ENCODE measurements around the gene DMRTB1. TPM values are rescaled to one million over a fixed set of nuclear protein-coding genes. Genes with fewer than 3 reads are reported as not detected.

DMRTB1 gene
- total RNA-seq, 2 experiments from 2014 or later = not detected

GRCh38 chr1:53446051-53446450 is 13.1 kb upstream of the DMRTB1 start:
- no peak for ATAC-seq (ENCODE audit: low read depth)
- no peak overlapping the region for H3K27ac Mint-ChIP-seq
- no peak for DNase-seq
- no peak overlapping the region for H3K4me3 Mint-ChIP-seq
- H3K27me3 Mint-ChIP-seq = peaks cover 30% of the 10 kb centered on the region
- H3K36me3 Mint-ChIP-seq = no peaks in the 10 kb centered on the region
- POLR2A ChIA-PET = no interaction called here
- H3K9me3 Mint-ChIP-seq = no peaks in the 10 kb centered on the region
- no peaks in the 10 kb centered on the region for H3K4me1 Mint-ChIP-seq

- Mint-ChIP-seq H3K36me3 (no peaks in the 10 kb centered on the region), H3K4me1 (no peaks in the 10 kb centered on the region), H3K27ac (no peak overlapping the region), H3K27me3 (peaks cover 30% of the 10 kb centered on the region), H3K9me3 (no peaks in the 10 kb centered on the region), H3K4me3 (no peak overlapping the region)
- POLR2A ChIA-PET = no interaction called here
- DNase-seq (no peak), ATAC-seq (ENCODE audit: low read depth) (no peak)
Measured at GRCh38 chr1:53447413-53447812, 11.8 kb upstream of the DMRTB1 start.

- ATAC-seq (ENCODE audit: low read depth) = no peak
- H3K36me3 Mint-ChIP-seq = no peaks in the 10 kb centered on the region
- H3K4me1 Mint-ChIP-seq = no peaks in the 10 kb centered on the region
- POLR2A ChIA-PET = no interaction called here
- no peak overlapping the region for H3K4me3 Mint-ChIP-seq
- DNase-seq = no peak
- peaks cover 34% of the 10 kb centered on the region for H3K27me3 Mint-ChIP-seq
- H3K27ac Mint-ChIP-seq = no peak overlapping the region
- H3K9me3 Mint-ChIP-seq = no peaks in the 10 kb centered on the region
Measured at GRCh38 chr1:53448241-53448841, 10.9 kb upstream of the DMRTB1 start.

GRCh38 chr1:53449021-53449420 is 10.2 kb upstream of the DMRTB1 start:
- ATAC-seq (ENCODE audit: low read depth) (no peak), DNase-seq (no peak)
- H3K9me3 Mint-ChIP-seq = no peaks in the 10 kb centered on the region
- no peaks in the 10 kb centered on the region for H3K4me1 Mint-ChIP-seq
- no peaks in the 10 kb centered on the region for H3K36me3 Mint-ChIP-seq
- no peak overlapping the region for H3K4me3 Mint-ChIP-seq
- POLR2A ChIA-PET = no interaction called here
- peaks cover 38% of the 10 kb centered on the region for H3K27me3 Mint-ChIP-seq
- H3K27ac Mint-ChIP-seq = no peak overlapping the region

GRCh38 chr1:53449693-53450092 is 9.5 kb upstream of the DMRTB1 start:
- DNase-seq (no peak), ATAC-seq (ENCODE audit: low read depth) (no peak)
- Mint-ChIP-seq H3K36me3 (no peaks in the 10 kb centered on the region), H3K27me3 (peaks cover 39% of the 10 kb centered on the region), H3K27ac (no peak overlapping the region), H3K9me3 (no peaks in the 10 kb centered on the region), H3K4me1 (no peaks in the 10 kb centered on the region), H3K4me3 (no peak overlapping the region)
- POLR2A ChIA-PET = no interaction called here

GRCh38 chr1:53450225-53450624 is 9.0 kb upstream of the DMRTB1 start:
- peaks cover 39% of the 10 kb centered on the region for H3K27me3 Mint-ChIP-seq
- no peak overlapping the region for H3K27ac Mint-ChIP-seq
- H3K36me3 Mint-ChIP-seq = no peaks in the 10 kb centered on the region
- no peaks in the 10 kb centered on the region for H3K4me1 Mint-ChIP-seq
- no peak for ATAC-seq (ENCODE audit: low read depth)
- H3K4me3 Mint-ChIP-seq = no peak overlapping the region
- no peaks in the 10 kb centered on the region for H3K9me3 Mint-ChIP-seq
- POLR2A ChIA-PET = no interaction called here
- no peak for DNase-seq

- ATAC-seq (ENCODE audit: low read depth) (no peak), DNase-seq (no peak)
- Mint-ChIP-seq H3K27me3 (peaks cover 25% of the 10 kb centered on the region), H3K4me3 (no peak overlapping the region), H3K36me3 (no peaks in the 10 kb centered on the region), H3K27ac (no peak overlapping the region), H3K9me3 (no peaks in the 10 kb centered on the region), H3K4me1 (no peaks in the 10 kb centered on the region)
- POLR2A ChIA-PET = no interaction called here
Measured at GRCh38 chr1:53454019-53454418, 5.2 kb upstream of the DMRTB1 start.

GRCh38 chr1:53455364-53455991 is 3.7 kb upstream of the DMRTB1 start:
- no peaks in the 10 kb centered on the region for H3K36me3 Mint-ChIP-seq
- POLR2A ChIA-PET = no interaction called here

GRCh38 chr1:53458634-53459033 is 565 bp upstream of the DMRTB1 start:
- no peak overlapping the region for H3K4me3 Mint-ChIP-seq
- no peak overlapping the region for H3K27ac Mint-ChIP-seq
- H3K36me3 Mint-ChIP-seq = no peaks in the 10 kb centered on the region
- H3K9me3 Mint-ChIP-seq = no peaks in the 10 kb centered on the region
- DNase-seq = no peak
- no peak for ATAC-seq (ENCODE audit: low read depth)
- POLR2A ChIA-PET = no interaction called here
- H3K4me1 Mint-ChIP-seq = no peaks in the 10 kb centered on the region
- H3K27me3 Mint-ChIP-seq = peaks cover 13% of the 10 kb centered on the region

More at GRCh38 chr1:53455364-53455991, 3.7 kb upstream of the DMRTB1 start:
- ATAC-seq (ENCODE audit: low read depth) = no peak
- H3K27ac Mint-ChIP-seq = no peak overlapping the region
- H3K9me3 Mint-ChIP-seq = no peaks in the 10 kb centered on the region
- peaks cover 17% of the 10 kb centered on the region for H3K27me3 Mint-ChIP-seq
- no peak overlapping the region for H3K4me3 Mint-ChIP-seq
- no peaks in the 10 kb centered on the region for H3K4me1 Mint-ChIP-seq
- no peak for DNase-seq

GRCh38 chr1:53460211-53460634 is 1.0 kb downstream of the DMRTB1 start:
- no peak for ATAC-seq (ENCODE audit: low read depth)
- no peaks in the 10 kb centered on the region for H3K4me1 Mint-ChIP-seq
- H3K9me3 Mint-ChIP-seq = no peaks in the 10 kb centered on the region
- no peaks in the 10 kb centered on the region for H3K36me3 Mint-ChIP-seq
- no peak overlapping the region for H3K4me3 Mint-ChIP-seq
- POLR2A ChIA-PET = no interaction called here
- H3K27me3 Mint-ChIP-seq = peaks cover 8% of the 10 kb centered on the region
- no peak for DNase-seq
- H3K27ac Mint-ChIP-seq = no peak overlapping the region

- POLR2A ChIA-PET = no interaction called here
Measured at GRCh38 chr1:53460666-53461322, 1.6 kb downstream of the DMRTB1 start.

GRCh38 chr1:53461323-53462044 is 2.3 kb downstream of the DMRTB1 start:
- Mint-ChIP-seq H3K4me3 (no peak overlapping the region), H3K36me3 (no peaks in the 10 kb centered on the region), H3K9me3 (no peaks in the 10 kb centered on the region), H3K4me1 (no peaks in the 10 kb centered on the region), H3K27me3 (peaks cover 2% of the 10 kb centered on the region), H3K27ac (no peak overlapping the region)
- POLR2A ChIA-PET = no interaction called here
- ATAC-seq (ENCODE audit: low read depth) (no peak), DNase-seq (no peak)

More at GRCh38 chr1:53460666-53461322, 1.6 kb downstream of the DMRTB1 start:
- no peak overlapping the region for H3K27ac Mint-ChIP-seq
- no peaks in the 10 kb centered on the region for H3K36me3 Mint-ChIP-seq
- H3K4me1 Mint-ChIP-seq = no peaks in the 10 kb centered on the region
- peaks cover 6% of the 10 kb centered on the region for H3K27me3 Mint-ChIP-seq
- no peak overlapping the region for H3K4me3 Mint-ChIP-seq
- H3K9me3 Mint-ChIP-seq = no peaks in the 10 kb centered on the region
- DNase-seq (no peak), ATAC-seq (ENCODE audit: low read depth) (no peak)

- no peak overlapping the region for H3K27ac Mint-ChIP-seq
- H3K4me1 Mint-ChIP-seq = no peaks in the 10 kb centered on the region
- POLR2A ChIA-PET = no interaction called here
- H3K9me3 Mint-ChIP-seq = no peaks in the 10 kb centered on the region
- H3K27me3 Mint-ChIP-seq = peaks cover 2% of the 10 kb centered on the region
- no peak overlapping the region for H3K4me3 Mint-ChIP-seq
- ATAC-seq (ENCODE audit: low read depth) (no peak), DNase-seq (no peak)
- no peaks in the 10 kb centered on the region for H3K36me3 Mint-ChIP-seq
Measured at GRCh38 chr1:53462193-53462592, 3.0 kb downstream of the DMRTB1 start.
